GM12891 (cell line): ENCODE measurements around the gene HINT1.

Experiments used
- DNase-seq: peaks from one replicate; pipeline ENCODE4 v3.0.0; 2011; ENCODE audit warnings: low spot score; ENCODE audit not compliant: insufficient read length
- FAIRE-seq: peaks from 2 replicates; lab custom pipeline; 2011; peaks lifted over from hg19 to GRCh38; lab: Jason Lieb, UNC
- PAX5 ChIP-seq: IDR thresholded peaks from 2 replicates; pipeline ENCODE4 v1.6.1; 2011; ENCODE audit warnings: low read length, moderate library complexity, mild to moderate bottlenecking; ENCODE audit not compliant: insufficient read depth, severe bottlenecking
- POLR2A ChIP-seq: IDR thresholded peaks from 2 replicates; pipeline ENCODE4 v1.6.1; 2011; ENCODE audit warnings: low read depth, low read length, control low read depth
- POLR2AphosphoS5 ChIP-seq: IDR thresholded peaks from 2 replicates; pipeline ENCODE4 v1.6.1; 2011; ENCODE audit warnings: low read depth, low read length, control low read depth
- POU2F2 ChIP-seq: IDR thresholded peaks from 2 replicates; pipeline ENCODE4 v1.6.1; 2011; ENCODE audit warnings: low read depth, mild to moderate bottlenecking, control low read depth, low read length, moderate library complexity
- SPI1 ChIP-seq: IDR thresholded peaks from 2 replicates; pipeline ENCODE4 v1.6.1; 2011; ENCODE audit warnings: low read depth, low read length, control low read depth
- TAF1 ChIP-seq: IDR thresholded peaks from 2 replicates; pipeline ENCODE4 v1.6.1; 2011; ENCODE audit warnings: low read depth, low read length, control low read depth

HINT1 gene

GRCh38 chr5:131114754-131115153 is 50.3 kb downstream of the HINT1 start:
- FAIRE-seq (no peak), DNase-seq (no peak)
- TF ChIP-seq TAF1 = no peak
- no peak for TF ChIP-seq PAX5
- TF ChIP-seq SPI1 = no peak
- no peak for TF ChIP-seq POU2F2
- TF ChIP-seq POLR2A = no peak
- no peak for TF ChIP-seq POLR2AphosphoS5

- FAIRE-seq (no peak), DNase-seq (no peak)
- TF ChIP-seq POU2F2 (no peak), POLR2A (no peak), TAF1 (no peak), PAX5 (no peak), POLR2AphosphoS5 (no peak), SPI1 (no peak)
These were observed 52.6 kb downstream of the HINT1 start for GRCh38 chr5:131112424-131112823.

GRCh38 chr5:131110256-131110594 is 54.8 kb downstream of the HINT1 start:
- FAIRE-seq = no peak
- DNase-seq = no peak
- TF ChIP-seq POU2F2 = no peak
- TF ChIP-seq POLR2A = no peak
- no peak for TF ChIP-seq POLR2AphosphoS5
- TF ChIP-seq PAX5 = no peak
- TF ChIP-seq SPI1 = no peak
- no peak for TF ChIP-seq TAF1

GRCh38 chr5:131109540-131110255 is 55.4 kb downstream of the HINT1 start:
- FAIRE-seq = peak; percentile 75
- TF ChIP-seq TAF1 (no peak), POU2F2 (no peak), SPI1 (no peak), POLR2AphosphoS5 (no peak), PAX5 (no peak), POLR2A (no peak)
- DNase-seq = peak; percentile 8
